Right atrium auricular region (tissue), 2 donors: Measurements from ENCODE around the gene KCNJ3. TPM values are rescaled to one million over a fixed set of nuclear protein-coding genes. Genes with fewer than 3 reads are reported as not detected.

Experiments
- DNase-seq: peaks from one replicate; pipeline ENCODE4 v3.0.0-alpha.2; 2019; ENCODE audit warnings: low spot score
- H3K27ac ChIP-seq, 2 donors: fragments of 200-600 bp; sonication (generic); 1 replicate in 1 of 2; 2 replicates in 1 of 2; pipeline ENCODE4 v1.5.1; 2016 to 2019
- H3K27me3 ChIP-seq, 2 donors: fragments of 200-600 bp; sonication (generic); one replicate each; pipeline versions ENCODE4 v1.5.1 to v1.6.0; 2017 to 2019
- H3K36me3 ChIP-seq: fragments of 200-600 bp; sonication (generic); one replicate; pipeline ENCODE4 v1.5.1; 2016
- H3K4me1 ChIP-seq, 2 donors: fragments of 200-600 bp; sonication (generic); one replicate each; pipeline versions ENCODE4 v1.5.1 to v1.6.0; 2017 to 2019
- H3K4me3 ChIP-seq, 2 donors: fragments of 200-600 bp; sonication (generic); 1 replicate in 1 of 2; 2 replicates in 1 of 2; pipeline ENCODE4 v1.5.1; 2017 to 2019; ENCODE audit warnings: mild to moderate bottlenecking in 1 of 2, moderate library complexity in 1 of 2
- H3K9me3 ChIP-seq, 2 donors: fragments of 200-600 bp; sonication (generic); one replicate each; pipeline ENCODE4 v1.5.1; 2019
- total RNA-seq, 2 donors: library from RNA; depleted of rRNA; stranded (reverse); fragments of >200 nt; gene quantifications; one replicate each; pipeline ENCODE4 v1.1.0, GENCODE V29; 2016
- TF ChIP-seq, protein P1 (sequence below), 2 donors: fragments of 200-600 bp; sonication (generic); IDR thresholded peaks; one replicate each; pipeline ENCODE4 v1.5.1; 2019; ENCODE audit warnings: antibody characterized with exemption in 2 of 2

The KCNJ3 gene
- total RNA-seq, 2 donors from 2014 or later, result 46.5 to 73.3 TPM

DNA sequence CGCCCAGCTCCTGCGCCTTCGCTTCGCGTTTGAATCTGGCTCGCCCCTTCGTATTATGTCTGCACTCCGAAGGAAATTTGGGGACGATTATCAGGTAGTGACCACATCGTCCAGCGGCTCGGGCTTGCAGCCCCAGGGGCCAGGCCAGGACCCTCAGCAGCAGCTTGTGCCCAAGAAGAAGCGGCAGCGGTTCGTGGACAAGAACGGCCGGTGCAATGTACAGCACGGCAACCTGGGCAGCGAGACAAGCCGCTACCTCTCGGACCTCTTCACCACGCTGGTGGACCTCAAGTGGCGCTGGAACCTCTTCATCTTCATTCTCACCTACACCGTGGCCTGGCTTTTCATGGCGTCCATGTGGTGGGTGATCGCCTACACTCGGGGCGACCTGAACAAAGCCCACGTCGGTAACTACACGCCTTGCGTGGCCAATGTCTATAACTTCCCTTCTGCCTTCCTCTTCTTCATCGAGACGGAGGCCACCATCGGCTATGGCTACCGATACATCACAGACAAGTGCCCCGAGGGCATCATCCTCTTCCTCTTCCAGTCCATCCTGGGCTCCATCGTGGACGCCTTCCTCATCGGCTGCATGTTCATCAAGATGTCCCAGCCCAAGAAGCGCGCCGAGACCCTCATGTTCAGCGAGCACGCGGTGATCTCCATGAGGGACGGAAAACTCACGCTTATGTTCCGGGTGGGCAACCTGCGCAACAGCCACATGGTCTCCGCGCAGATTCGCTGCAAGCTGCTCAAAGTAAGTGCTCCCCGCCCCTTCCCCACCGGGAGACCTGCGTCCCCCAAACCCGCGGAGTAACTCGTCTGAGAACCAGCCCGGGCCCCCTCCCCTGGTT, 453 bp downstream of the KCNJ3 start:
- peaks cover 0 to 5% of the 10 kb centered on the region in 2 donors for H3K27me3 ChIP-seq
- no peak for DNase-seq
- peak overlapping the region; percentile 78 to 97 for H3K27ac ChIP-seq
- H3K9me3 ChIP-seq, result no peaks in the 10 kb centered on the region
- TF ChIP-seq, protein P1, sequence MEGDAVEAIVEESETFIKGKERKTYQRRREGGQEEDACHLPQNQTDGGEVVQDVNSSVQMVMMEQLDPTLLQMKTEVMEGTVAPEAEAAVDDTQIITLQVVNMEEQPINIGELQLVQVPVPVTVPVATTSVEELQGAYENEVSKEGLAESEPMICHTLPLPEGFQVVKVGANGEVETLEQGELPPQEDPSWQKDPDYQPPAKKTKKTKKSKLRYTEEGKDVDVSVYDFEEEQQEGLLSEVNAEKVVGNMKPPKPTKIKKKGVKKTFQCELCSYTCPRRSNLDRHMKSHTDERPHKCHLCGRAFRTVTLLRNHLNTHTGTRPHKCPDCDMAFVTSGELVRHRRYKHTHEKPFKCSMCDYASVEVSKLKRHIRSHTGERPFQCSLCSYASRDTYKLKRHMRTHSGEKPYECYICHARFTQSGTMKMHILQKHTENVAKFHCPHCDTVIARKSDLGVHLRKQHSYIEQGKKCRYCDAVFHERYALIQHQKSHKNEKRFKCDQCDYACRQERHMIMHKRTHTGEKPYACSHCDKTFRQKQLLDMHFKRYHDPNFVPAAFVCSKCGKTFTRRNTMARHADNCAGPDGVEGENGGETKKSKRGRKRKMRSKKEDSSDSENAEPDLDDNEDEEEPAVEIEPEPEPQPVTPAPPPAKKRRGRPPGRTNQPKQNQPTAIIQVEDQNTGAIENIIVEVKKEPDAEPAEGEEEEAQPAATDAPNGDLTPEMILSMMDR (IDR thresholded peaks at IDR 0.05), result no peak
- peak overlapping the region; percentile 58 to 60 for H3K4me3 ChIP-seq
- peaks cover 0 to 22% of the 10 kb centered on the region in 2 donors for H3K4me1 ChIP-seq
- H3K36me3 ChIP-seq, result no peaks in the 10 kb centered on the region

DNA sequence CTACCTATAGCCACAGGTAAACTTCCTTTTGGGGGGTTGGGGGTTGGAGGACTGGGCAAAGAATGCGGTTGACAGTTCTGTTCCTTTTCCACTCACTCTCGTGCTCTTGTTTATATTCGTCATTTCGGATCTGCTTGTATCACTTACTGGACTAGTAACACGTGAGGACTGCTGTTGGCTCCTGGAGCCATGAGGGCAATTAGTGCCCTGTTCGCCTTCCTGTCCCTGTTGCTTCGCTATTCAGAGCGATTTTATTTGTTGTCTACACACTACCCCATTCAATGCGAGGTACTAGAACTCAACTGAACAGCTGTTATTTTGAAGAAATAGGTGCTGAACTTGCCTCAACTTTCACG, 1.1 kb downstream of the KCNJ3 start:
- peak overlapping the region; percentile 78 to 97 for H3K27ac ChIP-seq
- TF ChIP-seq, protein P1 (IDR thresholded peaks at IDR 0.05), result no peak
- peaks cover 0 to 5% of the 10 kb centered on the region in 2 donors for H3K27me3 ChIP-seq
- DNase-seq, result no peak
- no peaks in the 10 kb centered on the region for H3K36me3 ChIP-seq
- peak overlapping the region; percentile 58 to 60 for H3K4me3 ChIP-seq
- H3K4me1 ChIP-seq, result peaks cover 0 to 18% of the 10 kb centered on the region in 2 donors
- no peaks in the 10 kb centered on the region for H3K9me3 ChIP-seq

DNA sequence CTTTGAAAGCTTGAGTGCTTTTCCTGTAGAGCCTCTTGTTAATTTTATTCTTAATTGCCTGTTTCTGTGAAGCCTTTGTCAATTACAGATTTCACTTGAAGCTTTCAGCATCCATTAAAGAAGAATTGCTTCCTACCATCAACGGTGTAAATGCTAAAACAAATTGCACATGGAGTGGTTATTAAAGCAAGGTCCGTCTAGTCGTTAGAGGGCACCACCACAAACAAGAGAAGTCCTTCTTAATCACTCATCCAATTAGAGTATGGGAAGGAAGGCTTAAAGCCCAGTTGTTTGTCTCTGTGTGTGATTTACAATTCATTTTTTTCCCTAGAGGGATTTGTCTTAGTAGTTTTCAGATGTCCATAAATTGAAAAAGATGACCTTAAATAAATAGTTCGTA, 1.6 kb downstream of the KCNJ3 start:
- Histone ChIP-seq H3K4me3 (peak overlapping the region; percentile 58 to 60), H3K36me3 (no peaks in the 10 kb centered on the region), H3K4me1 (peaks cover 0 to 14% of the 10 kb centered on the region in 2 donors), H3K27me3 (peaks cover 0 to 5% of the 10 kb centered on the region in 2 donors), H3K9me3 (no peaks in the 10 kb centered on the region), H3K27ac (peak overlapping the region in 1 of 2 donors; percentile 97)
- DNase-seq, result no peak
- TF ChIP-seq, protein P1 (IDR thresholded peaks at IDR 0.05), result peak in 1 of 2 donors; percentile 24

DNA sequence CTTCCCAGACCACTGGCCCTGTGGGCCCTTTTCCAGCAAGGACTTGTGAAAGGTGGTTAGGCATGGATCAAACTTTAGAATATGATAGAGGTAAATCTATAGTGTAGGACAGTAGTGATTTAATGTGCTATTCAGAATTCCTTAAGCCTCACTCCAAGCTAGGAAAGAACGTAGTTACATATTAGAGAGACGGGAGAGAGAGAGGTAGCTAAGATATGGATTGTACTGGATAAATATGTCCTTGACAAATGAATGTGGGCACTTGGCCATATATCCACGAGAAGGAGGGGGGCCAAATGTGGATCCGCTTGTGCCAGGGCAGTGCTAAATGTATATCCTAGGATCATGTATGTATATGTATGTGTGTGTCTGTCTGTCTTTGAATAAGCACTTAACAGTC, 6.5 kb downstream of the KCNJ3 start:
- Histone ChIP-seq H3K27ac (peak overlapping the region in 1 of 2 donors; percentile 38), H3K4me3 (peak overlapping the region in 1 of 2 donors; percentile 2)

DNA sequence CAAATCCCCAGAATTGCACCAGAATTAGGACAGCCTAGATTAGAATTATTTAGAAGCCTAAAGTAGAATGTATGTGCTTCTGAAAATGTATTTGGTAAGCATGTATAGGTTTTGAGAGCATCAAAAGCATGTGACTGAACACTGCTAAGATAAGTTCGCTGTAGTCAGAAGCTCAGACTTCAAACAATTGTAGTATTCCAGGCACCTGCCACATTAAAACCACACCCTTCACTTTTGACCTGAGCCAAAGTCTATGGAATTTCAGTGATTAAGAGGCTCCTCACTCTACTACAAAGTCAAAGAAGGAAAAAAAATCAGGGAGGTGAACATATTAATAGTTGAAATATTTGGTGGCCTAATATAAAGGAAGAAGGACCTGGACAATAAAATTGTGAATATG, 8.2 kb downstream of the KCNJ3 start:
- Histone ChIP-seq H3K9me3 (no peaks in the 10 kb centered on the region), H3K27ac (peak overlapping the region in 1 of 2 donors; percentile 6), H3K27me3 (no peaks in the 10 kb centered on the region), H3K4me3 (no peak overlapping the region), H3K4me1 (no peaks in the 10 kb centered on the region), H3K36me3 (no peaks in the 10 kb centered on the region)
- TF ChIP-seq, protein P1 (IDR thresholded peaks at IDR 0.05), result no peak
- DNase-seq, result no peak

More for the DNA sequence above, 6.5 kb downstream of the KCNJ3 start:
- no peak for DNase-seq
- no peaks in the 10 kb centered on the region for H3K4me1 ChIP-seq
- H3K36me3 ChIP-seq, result no peaks in the 10 kb centered on the region
- TF ChIP-seq, protein P1 (IDR thresholded peaks at IDR 0.05), result no peak
- no peaks in the 10 kb centered on the region for H3K27me3 ChIP-seq
- no peaks in the 10 kb centered on the region for H3K9me3 ChIP-seq
